Ammon's horn (tissue), 1 donor: ENCODE data around the gene BTBD17.

Experiments used
- DNase-seq: peaks from one replicate; pipeline ENCODE4 v3.0.0-alpha.2; 2016; ENCODE audit warnings: low spot score

Gene BTBD17

DNA sequence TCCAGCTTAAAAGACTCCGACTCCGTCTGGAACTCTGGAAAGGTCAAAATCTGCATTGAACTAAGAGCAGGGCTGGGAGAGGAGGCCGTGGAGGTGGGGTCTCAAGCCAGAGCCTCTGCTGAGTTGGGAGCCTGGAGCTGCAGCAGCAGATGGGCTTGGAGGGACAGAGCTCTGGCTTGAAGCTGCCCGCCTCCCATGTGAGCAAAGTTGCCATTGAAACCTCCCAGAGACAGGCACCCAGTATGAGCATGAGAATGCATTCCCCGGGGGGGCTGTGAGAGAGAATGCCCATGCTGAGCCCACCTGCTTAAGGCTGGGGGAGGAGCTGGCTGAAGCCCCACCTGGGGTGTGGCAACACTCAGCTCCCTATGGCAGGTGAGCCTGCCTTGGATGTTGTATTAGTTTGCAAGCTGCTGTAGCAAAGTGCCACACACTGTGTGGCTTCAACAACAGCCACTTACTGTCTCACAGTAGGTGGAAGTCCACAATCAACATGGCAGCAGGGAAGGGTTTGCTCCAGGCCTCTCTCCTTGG, 26.1 kb downstream of the BTBD17 start:
- no peak for DNase-seq

DNA sequence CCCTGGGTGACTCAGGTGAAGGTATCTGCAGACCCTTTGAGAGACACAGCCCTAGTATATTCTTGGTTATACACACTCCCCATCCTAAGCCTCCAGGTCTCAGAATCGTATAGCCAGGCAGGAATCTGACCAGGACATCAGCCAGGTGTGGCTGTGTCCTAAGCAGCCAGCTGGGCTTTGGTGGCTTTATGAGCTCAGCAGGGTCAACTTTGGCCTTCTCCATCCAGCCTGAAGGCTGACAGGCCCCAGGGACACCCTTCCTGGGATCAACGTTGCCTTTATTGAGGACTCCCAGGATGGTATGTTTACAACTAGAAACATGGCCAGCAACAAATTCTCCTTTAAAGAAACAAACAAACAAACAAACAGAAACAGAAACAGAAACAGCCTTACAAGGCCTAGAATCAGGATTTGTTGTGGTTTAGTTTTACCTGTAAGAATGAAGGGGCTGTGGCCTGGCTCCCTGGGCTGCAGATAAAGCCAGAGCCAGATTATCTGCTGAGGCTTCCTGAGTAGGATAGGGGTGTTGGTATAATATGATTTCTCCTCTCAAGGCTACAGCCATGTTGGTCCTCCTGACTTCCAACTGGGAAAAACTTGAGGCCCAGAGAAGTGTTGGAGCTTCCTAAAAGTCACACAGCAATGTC, 27.2 kb downstream of the BTBD17 start:
- no peak for DNase-seq

DNA sequence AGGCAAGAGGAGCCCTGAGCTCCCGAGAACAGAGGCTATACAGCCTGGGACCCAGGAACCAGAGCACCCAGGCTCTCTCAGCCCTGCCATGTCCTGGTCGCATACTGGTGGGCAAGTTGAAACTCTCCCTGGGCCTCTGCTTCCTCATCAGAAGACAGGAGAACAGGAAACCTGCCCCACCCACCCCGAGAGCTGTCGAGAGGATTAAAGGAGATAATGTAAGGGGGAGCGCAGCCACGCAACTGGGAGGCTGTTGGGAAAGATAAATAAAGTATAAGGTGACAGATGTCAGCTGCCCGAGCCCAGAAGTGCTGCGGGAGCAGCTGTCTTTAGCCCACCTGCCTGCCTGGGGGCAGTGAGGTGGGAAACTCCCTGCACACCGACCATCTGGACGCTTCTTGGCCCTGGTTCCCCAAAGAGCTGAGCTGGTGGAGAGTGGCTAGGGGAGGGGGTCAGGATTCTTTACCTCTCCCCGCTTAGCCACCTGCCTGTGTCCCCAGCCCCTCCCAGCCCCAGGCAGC, 28.8 kb downstream of the BTBD17 start:
- no peak for DNase-seq

DNA sequence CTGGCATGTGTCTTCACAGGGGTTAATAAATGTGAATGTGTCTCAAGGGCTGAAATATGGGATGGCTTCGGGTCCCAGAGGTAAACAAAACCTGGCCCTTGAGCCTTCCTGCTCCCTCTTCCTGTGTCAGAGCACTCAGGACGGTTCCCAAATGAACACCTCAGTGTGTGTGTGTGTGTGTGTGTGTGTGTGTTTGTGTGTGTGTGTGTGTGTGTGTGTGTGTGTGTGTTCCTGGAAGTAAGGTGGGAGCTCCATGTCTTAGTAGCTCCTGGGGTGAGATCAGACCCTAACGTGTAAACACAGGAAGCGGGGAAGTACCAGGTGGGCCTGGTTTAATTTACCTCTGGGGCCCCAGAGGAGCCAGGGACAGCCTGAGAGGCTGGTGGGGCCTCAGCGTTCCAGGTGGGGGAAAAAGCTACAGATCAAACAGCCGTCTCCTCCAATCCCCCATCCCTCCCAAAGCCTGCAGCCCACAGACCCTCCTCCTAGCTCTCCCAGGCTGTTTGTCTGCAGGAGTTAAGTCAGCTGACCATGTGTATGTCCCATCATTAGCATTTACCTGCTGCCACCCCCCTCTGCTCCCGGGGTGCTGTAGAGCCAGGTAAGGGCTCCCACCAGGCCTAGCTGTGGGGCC, 29.5 kb downstream of the BTBD17 start:
- no peak for DNase-seq

DNA sequence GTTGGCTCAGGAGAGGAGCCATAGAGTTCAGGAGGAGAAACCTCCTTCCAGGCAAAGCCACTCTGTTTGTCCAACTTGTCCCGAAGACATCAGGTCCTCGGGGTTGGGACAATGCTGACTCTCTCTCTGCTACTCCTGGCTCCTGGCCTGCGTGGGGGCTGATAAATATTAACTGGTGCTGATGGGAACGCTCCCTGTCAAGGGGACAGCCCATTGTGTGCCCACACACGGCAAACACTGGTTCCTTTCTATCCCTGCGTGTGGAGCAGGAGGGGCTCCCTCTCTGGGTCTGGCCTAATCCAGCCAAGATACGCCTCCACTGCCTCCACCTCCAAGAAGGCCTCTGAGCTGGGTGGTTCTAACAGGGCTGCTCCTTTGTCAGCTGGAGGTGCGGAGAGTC, 31.2 kb downstream of the BTBD17 start:
- DNase-seq, result peak; percentile 81

DNA sequence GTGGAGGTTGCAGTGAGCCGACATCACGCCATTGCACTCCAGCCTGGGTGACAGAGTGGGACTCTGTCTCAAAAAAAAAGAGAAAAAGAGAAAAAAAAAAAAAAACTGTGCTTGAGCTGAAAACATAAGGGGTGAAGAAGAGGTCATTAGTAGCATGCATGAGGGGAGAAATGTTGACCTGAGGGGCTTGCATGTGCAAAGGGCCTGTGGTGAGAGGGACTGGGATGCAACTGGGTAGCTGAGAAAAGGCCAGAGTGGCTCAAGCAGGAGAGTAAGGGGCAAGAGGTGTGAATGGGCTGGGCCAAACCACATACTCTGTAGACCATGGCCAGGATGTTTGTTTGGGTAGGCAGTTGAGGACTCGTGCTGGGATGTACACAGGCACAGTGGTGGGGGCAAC, 32.3 kb downstream of the BTBD17 start:
- no peak for DNase-seq

DNA sequence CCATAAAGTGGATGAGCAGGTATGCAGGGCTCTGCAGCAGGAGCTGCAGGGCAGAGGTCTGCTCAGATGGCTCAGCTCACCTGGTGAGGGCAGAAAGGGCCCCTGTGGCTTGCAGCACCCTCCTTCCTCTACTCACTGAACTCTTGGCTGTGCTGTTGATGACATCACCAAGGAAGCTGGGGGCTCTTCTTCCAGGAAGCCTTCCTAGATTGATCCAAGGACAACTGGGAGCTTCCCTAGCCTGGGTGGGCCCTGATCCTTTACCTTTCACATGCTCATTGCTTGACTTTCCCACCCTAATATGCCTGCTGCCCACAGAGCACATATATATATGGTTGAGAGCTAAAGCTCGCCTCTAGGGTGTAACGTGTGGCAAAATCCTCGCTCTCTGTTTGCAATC, 33.2 kb downstream of the BTBD17 start:
- no peak for DNase-seq

DNA sequence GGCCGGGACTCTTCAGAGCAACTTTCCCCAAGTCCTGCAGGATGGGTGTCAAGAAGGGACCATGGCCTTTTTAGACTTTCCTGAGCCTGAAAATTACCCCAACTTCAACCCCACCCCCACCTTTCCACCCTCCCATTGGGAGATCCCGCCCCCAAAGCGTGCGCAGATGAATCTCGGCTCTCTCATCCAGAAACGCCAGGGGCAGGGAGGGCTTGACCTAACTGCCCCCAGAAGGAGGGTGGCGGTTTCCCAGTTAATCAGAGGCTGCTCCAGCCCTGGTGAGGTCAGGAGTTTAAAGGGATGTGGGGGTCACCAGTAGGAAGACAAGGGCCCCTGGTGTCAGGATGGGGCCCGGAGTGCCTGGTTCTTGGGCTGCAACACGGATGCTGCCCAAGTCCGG, 35.2 kb downstream of the BTBD17 start:
- DNase-seq, result no peak

DNA sequence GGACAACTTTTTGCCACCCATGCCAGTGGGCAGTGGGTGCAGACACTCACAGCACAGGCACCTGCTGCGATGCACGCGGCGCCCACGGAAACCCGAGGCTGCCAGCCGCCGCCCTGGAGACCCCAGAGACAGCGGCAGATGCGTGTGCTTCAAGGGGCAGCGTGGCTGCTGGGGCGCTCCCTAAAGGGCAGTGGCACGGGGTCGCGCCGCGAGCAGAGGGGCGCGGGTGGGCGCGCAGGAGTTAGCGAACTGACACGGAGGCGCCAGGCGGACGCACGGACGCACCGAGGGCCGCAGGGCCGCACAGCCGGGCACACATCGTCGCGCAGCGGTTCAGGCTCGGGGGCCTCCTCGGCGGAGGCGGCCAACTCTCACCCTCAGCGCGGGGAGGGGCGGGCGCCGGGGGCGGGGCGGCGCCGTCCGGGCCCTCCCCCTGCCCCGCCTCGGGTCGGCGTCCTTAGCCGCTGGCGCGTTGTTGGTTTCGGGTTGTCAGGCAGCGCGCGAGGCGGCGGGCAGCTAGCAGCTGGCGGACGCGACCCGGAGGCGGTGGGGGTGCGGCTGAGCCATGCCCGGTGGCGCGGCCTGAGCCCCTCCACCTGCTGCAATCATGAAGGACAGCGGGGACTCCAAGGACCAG, 35.8 kb downstream of the BTBD17 start, which contains the start of gene KIF19:
TSS of gene KIF19 (plus strand) at position 484 of the 637 bp plus-strand sequence. CDS start at position 608, 124 bp downstream.
- peak; percentile 69 for DNase-seq

DNA sequence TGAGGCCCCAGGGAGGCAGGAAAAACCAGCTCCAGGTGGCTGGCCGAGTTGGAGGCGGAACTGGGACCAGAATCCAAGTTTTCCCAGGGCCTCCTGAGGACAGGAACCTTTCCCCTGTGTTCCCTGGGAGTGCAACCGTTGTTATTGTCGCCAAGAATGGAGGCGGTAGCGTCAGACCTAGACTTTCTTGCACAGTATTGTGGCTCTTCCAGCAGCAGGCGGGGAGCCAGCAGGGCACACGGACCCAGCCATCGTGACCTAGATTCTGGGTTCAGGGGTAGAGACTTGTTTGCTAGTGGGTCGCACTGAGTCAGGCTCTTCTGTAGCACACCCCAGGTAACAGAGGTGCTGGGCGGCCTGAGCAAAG, 36.3 kb downstream of the BTBD17 start:
- DNase-seq, result peak; percentile 44

DNA sequence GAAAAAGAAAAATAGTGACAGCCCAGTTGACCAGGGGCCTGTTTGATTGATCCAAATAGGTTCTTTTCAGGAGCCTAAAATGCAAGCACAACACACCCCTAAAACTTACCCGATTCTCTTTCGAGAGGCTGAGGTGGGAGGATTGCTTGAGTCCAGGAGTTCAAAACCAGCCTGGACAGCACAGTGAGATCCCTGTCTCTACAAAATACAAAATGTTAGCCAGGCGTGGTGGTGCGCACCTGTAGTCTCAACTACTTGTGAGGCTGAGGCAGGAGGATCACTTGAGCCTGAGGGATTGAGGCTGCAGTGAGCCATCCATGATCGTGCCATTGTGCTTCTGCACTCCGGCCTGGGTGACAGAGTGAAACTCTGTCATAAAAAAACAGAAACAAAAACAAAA, 37.1 kb downstream of the BTBD17 start:
- no peak for DNase-seq

DNA sequence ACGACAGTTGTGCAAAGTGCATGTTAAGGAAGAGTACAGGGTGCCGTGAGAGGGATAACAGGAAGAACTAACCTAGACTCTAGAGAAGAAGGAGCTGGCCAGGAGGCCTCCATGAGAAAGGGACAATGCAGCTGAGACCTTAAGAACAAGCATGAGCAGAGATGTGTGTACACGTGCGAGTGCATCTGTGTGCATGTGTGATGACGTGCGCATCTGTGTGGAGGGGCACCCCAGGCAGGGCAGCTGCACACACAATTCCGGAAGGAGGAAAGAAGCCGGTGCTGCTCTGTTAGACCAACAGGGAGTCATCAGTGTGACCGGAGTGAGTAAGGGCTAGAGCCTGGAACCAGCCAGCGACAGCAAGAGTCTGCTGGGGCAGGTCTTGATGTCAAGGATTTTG, 43.3 kb downstream of the BTBD17 start:
- DNase-seq, result no peak

DNA sequence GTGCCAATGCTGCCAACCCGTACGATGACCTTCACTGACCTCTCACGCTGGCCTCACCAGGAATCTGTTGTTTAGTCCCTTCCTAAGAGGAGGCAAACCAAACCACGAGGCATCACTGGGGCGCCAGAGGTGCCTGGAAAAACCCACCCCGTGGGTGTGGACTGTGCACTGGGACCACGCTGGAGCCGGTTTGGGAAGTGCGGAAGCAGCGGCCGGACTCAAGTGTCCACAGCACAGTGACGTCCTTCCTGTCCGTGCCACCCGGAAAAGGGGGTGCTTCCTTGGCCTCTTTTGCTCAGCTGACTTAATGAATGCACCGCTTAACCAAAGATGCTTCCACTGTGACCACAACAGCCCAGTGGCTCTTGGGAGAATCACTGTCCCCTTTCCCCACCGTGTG, 44.6 kb downstream of the BTBD17 start:
- no peak for DNase-seq

DNA sequence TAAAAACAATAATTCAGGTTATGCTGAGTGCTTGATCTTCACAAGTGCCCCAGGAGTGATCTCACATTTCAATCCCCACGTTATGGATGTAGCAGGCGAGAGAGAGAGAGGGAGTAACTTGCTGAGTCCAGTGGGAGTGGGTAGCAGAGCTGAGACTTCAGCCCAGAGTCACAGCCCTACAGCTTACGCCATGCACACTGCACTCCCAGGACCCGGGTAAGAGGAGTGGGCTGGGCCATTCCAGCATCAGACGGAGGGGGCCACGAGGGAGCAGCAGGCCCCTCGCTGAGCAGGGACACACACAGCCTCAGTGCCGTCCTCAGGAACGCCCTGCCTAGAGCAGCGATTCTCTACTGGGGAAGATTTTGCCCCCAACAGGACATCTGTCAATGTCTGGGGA, 45.4 kb downstream of the BTBD17 start:
- no peak for DNase-seq

DNA sequence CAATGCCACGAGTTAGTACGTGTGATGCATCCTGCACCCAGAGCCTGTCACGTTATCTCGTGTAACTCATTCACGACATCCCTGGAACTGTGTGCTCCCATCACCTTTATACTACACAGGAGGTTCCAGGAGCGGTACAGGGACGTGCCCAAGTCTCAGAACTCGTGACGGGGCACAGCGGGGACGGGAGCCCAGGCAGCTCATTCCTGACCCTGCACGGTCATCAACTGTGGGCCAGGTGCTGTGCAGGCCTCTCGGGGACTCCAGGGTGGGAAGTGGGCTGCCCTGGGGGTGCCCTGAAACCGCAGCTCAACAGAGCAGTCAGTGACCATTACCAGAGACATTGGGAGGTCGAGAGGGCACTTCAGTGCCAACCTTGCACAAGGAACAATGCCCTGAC, 46.8 kb downstream of the BTBD17 start:
- no peak for DNase-seq

DNA sequence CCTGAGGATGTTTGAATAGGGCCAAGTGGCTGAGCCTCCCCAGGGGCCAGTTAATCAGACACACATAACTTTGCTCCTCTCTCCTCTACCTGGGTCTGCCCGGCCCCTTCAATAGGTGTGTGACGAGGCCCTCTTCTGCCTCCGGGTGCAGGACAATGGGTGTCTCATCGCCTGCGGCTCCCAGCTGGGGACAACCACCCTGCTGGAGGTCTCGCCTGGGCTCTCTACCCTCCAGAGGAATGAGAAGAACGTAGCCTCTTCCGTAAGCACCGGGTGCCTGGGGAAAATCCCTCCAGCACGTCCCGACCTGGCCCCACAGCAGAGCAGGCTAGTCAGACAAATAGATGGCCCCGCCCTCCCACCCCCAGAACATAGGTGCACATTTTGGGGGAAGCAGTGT, 51.8 kb downstream of the BTBD17 start:
- DNase-seq, result no peak

DNA sequence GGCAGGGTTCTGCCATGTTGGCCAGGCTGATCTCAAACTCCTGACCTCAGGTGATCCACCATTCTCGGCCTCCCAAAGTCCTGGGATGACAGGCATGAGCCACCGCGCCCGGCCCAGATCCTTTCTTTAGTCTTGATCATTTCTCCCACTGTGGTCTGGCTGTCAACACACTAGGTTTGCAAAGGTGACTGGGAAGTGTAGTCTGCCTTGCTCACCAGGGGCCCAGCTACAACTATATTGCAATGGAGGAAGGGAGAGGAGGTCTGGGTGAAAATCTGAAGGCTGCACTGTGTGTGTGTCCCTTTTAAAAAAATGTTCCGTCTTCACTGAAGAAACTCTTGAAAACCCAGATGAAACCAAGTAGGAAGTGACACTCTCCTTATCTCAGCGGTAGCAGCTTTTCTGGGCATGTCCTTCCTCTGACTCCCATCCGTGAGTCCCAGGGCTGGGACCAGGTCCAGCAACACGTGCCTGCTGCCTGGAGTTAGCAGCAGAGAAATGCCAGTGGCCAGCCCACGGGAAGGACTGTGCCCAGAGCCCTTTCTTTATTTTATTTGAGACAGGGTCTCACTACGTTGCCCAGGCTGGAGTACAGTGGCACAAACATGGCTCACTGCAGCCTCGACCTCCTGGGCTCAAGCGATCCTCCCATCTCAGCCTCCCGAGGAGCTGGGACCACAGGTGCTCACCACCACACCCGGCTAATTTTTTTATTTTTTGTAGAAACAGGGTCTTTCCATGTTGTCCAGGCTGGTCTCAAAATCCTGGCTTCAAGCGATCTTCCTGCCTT, 53.5 kb downstream of the BTBD17 start:
- DNase-seq, result no peak
